Breast epithelium (tissue), 3 donors: ENCODE measurements around the gene DOCK3.

ENCODE experiments used
- POLR2A ChIP-seq: fragments of 450-650 bp; IDR thresholded peaks from one replicate; pipeline ENCODE4 v1.6.1; 2016; ENCODE audit warnings: antibody characterized with exemption, mild to moderate bottlenecking, moderate library complexity
- TF ChIP-seq, protein P1 (sequence below), 3 donors: fragments of 450-650 bp; IDR thresholded peaks; one replicate each; pipeline ENCODE4 v1.5.1; 2016 to 2017; ENCODE audit warnings: antibody characterized with exemption in 3 of 3, mild to moderate bottlenecking in 3 of 3, moderate library complexity in 3 of 3

GRCh38 chr3:50737193-50737905, 62.6 kb downstream of the DOCK3 start:
- TF ChIP-seq, protein P1, sequence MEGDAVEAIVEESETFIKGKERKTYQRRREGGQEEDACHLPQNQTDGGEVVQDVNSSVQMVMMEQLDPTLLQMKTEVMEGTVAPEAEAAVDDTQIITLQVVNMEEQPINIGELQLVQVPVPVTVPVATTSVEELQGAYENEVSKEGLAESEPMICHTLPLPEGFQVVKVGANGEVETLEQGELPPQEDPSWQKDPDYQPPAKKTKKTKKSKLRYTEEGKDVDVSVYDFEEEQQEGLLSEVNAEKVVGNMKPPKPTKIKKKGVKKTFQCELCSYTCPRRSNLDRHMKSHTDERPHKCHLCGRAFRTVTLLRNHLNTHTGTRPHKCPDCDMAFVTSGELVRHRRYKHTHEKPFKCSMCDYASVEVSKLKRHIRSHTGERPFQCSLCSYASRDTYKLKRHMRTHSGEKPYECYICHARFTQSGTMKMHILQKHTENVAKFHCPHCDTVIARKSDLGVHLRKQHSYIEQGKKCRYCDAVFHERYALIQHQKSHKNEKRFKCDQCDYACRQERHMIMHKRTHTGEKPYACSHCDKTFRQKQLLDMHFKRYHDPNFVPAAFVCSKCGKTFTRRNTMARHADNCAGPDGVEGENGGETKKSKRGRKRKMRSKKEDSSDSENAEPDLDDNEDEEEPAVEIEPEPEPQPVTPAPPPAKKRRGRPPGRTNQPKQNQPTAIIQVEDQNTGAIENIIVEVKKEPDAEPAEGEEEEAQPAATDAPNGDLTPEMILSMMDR (IDR thresholded peaks at IDR 0.05), result no peak
- TF ChIP-seq POLR2A, result no peak
